Upper lobe of right lung (tissue), 1 donor: Measurements from ENCODE around the gene PAX1. TPM values are rescaled to one million over a fixed set of nuclear protein-coding genes. Genes with fewer than 3 reads are reported as not detected.
A peak's percentile ranks its signal among the peaks of the same experiment; 100 is the strongest.

ENCODE experiments used
- ATAC-seq: fragments of 200-7000 bp; cut with Tn5 transposase; one replicate; pipeline ENCODE4 v1.9.1; 2020; ENCODE audit warnings: mild to moderate bottlenecking, moderate library complexity
- DNase-seq: peaks from one replicate; pipeline ENCODE4 v3.0.0-alpha.2; 2020
- H3K27ac ChIP-seq: fragments of 200-600 bp; one replicate; pipeline ENCODE4 v1.8.0; 2022
- H3K27me3 ChIP-seq: fragments of 200-600 bp; one replicate; pipeline ENCODE4 v1.8.0; 2022; ENCODE audit warnings: mild to moderate bottlenecking
- H3K36me3 ChIP-seq: fragments of 200-600 bp; one replicate; pipeline ENCODE4 v1.8.0; 2022
- H3K4me1 ChIP-seq: fragments of 200-600 bp; one replicate; pipeline ENCODE4 v1.8.0; 2022
- H3K4me3 ChIP-seq: fragments of 200-600 bp; one replicate; pipeline ENCODE4 v1.8.0; 2022; ENCODE audit warnings: mild to moderate bottlenecking
- H3K9me3 ChIP-seq: fragments of 200-600 bp; one replicate; pipeline ENCODE4 v1.8.0; 2022
- intact Hi-C: fragments of 100-400 bp; cut with DNase I; formaldehyde crosslinking; loops from one replicate; pipeline ENCODE4 v1.11.0; 2022
- total RNA-seq: library from RNA; stranded (reverse); fragmentation: NEBNext Ultra II Directional; extraction: Animal tissue kit (Norgen Biotek cat#: 25700); gene quantifications from one replicate; pipeline ENCODE4 v1.2.1, GENCODE V29; 2021
- TF ChIP-seq, protein P1 (sequence below): fragments of 200-600 bp; IDR thresholded peaks from one replicate; pipeline ENCODE4 v1.8.0; 2022; ENCODE audit warnings: antibody characterized with exemption
- donor health status: DM: no; HTN: yes; CAD: no; lungs with severe emphysema.

PAX1 gene
- total RNA-seq, 1 donor from 2014 or later: not detected

DNA sequence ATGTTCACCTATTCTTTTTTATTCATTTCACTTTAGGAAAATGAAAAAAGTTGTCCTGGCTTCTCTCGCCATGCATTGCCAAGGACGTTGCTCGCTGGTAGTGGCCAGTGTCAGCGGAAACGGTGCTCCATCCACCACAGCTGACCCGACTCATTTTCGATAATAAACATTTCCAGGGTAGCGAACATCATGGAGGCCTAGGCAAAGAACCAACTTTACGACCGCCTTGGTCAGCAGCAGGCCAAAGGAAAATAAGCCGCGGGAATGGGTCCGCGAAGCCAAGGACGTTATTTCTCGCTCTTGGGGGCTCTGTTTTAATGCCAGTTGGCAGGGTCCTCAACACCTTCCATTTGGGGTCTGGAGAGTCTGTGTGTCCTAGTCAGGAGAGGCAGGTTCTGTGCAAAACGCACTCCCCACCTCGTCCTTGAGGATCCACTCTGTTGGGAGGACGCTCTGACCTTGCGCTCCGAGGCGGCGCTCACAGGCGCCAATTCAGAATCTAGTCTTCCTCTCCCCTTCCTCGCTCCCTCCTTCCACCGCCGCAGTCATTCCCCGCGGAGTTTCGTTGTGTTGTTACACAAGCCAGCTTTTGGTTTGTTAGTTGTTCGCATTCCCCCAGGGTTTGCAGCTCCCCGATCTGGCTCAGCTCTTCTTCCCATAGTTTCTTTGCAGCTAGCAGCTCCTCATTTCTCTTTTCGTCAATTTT is 4.1 kb upstream of the PAX1 start:
- Histone ChIP-seq H3K9me3 (no peaks in the 10 kb centered on the region), H3K36me3 (no peaks in the 10 kb centered on the region), H3K27ac (no peak overlapping the region), H3K4me3 (no peak overlapping the region), H3K4me1 (no peaks in the 10 kb centered on the region), H3K27me3 (peaks cover 84% of the 10 kb centered on the region)
- intact Hi-C loops: no loop called here
- TF ChIP-seq, protein P1, sequence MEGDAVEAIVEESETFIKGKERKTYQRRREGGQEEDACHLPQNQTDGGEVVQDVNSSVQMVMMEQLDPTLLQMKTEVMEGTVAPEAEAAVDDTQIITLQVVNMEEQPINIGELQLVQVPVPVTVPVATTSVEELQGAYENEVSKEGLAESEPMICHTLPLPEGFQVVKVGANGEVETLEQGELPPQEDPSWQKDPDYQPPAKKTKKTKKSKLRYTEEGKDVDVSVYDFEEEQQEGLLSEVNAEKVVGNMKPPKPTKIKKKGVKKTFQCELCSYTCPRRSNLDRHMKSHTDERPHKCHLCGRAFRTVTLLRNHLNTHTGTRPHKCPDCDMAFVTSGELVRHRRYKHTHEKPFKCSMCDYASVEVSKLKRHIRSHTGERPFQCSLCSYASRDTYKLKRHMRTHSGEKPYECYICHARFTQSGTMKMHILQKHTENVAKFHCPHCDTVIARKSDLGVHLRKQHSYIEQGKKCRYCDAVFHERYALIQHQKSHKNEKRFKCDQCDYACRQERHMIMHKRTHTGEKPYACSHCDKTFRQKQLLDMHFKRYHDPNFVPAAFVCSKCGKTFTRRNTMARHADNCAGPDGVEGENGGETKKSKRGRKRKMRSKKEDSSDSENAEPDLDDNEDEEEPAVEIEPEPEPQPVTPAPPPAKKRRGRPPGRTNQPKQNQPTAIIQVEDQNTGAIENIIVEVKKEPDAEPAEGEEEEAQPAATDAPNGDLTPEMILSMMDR: no peak
- ATAC-seq (no peak), DNase-seq (no peak)

DNA sequence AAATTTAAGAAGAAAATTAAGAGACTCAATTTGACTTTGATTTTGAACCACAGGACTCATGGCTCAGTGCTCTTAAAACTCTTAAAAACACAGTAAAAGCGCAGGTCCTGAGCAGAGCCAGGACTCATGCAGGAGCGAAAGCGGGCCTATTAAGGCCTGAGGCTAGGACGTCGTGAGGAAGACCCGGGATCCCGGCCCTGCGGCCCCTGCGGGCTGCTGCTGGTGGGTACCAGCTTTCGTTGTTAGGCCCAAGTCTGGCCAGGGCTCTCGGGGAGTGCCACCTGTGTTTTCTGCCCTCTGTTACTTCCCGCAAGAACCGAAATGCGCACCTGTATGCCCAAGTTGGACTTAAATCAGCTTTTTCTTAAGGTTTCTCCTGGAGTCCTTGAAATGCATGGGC is 3.4 kb upstream of the PAX1 start:
- TF ChIP-seq, protein P1: no peak
- intact Hi-C loops: no loop called here
- H3K27me3 ChIP-seq: peaks cover 86% of the 10 kb centered on the region
- H3K4me1 ChIP-seq: no peaks in the 10 kb centered on the region
- no peak for ATAC-seq
- H3K36me3 ChIP-seq: no peaks in the 10 kb centered on the region
- no peak overlapping the region for H3K27ac ChIP-seq
- H3K4me3 ChIP-seq: no peak overlapping the region
- H3K9me3 ChIP-seq: no peaks in the 10 kb centered on the region
- no peak for DNase-seq

DNA sequence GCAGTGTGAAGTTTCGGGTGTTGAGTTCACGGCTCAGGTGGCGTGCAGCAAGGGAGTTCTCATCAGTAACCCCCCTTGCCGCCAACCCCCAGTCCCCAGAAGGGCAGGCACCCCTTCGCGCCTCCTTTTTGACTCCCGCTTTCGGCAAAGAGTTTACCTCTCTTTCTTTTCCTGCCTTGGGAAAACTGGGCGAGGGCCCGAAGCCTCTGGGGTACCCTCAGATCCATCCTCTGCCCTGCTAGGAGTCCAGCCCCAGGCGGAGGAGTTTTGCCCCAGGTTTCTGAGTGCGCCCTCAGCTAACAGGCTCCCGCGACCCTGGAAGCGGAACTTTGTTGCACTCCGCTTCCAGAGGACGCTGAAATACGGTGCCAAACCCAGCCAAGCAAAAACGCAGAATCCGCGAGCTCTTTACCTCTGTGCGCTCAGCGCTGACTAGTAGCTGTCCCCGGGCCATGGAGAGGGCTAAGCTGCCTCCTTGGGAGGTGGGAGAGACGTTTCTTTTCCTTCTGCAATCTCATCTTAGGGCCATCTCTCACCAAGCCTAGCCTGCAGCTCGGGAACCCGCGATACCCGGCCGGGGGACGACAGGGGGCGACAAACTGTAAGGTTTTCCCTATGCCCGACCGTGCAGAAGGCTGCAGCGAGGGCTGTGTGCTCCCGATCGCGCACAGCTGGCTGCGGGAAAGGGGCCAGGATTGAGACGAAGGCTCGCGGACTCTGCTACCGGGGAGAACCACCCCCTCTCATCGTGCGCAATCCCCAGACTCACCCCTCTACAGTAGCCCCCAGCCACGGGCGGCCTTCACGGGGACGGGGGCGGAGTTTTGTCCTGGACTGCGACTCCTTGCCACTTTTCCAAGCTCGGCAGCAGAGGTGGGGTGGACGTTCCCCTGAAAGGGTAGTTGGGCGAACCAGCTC is 2.7 kb upstream of the PAX1 start:
- intact Hi-C loops: no loop called here
- ATAC-seq: peak; percentile 72
- peak; percentile 76 for DNase-seq
- TF ChIP-seq, protein P1: peak; percentile 38
- Histone ChIP-seq H3K27ac (no peak overlapping the region), H3K9me3 (no peaks in the 10 kb centered on the region), H3K27me3 (peaks cover 90% of the 10 kb centered on the region), H3K36me3 (no peaks in the 10 kb centered on the region), H3K4me1 (no peaks in the 10 kb centered on the region), H3K4me3 (no peak overlapping the region)

DNA sequence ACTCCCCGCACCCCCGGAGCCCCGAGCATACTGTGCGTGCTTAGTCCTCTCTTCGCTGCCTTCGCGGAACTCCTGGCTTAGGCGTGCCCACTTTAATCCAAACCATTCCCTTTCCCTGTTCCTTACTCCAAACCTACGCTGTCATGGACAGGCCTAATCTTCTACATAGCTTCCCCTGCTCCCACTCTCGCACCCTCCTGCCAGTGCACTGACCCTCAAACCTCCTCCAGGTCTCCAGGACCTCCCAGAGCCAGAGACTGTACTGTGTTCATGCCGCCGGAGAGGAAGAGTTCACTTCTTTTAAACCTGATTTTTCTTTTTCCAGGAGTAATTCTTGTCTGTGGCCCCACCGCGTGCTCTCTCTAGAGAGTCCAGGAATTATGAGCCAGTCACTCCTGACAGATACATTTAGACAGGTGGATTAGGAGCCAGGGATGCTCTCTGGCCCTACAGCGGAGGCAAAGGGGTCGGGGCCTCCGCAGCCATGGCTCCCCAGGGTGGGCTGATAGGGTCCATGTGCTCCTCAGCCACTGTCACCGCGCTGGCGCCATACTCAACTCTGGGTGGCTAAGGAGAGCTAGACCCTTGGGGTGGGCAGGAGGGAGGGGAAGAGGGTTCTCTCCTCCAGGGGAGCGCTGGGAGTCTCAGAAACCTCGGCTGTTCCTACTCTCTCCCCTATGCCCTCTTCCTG is 1.6 kb upstream of the PAX1 start:
- no peak overlapping the region for H3K4me3 ChIP-seq
- peaks cover 93% of the 10 kb centered on the region for H3K27me3 ChIP-seq

More for the DNA sequence above, 1.6 kb upstream of the PAX1 start:
- ATAC-seq (no peak), DNase-seq (no peak)
- TF ChIP-seq, protein P1: no peak
- H3K9me3 ChIP-seq: no peaks in the 10 kb centered on the region
- H3K4me1 ChIP-seq: no peaks in the 10 kb centered on the region
- H3K36me3 ChIP-seq: no peaks in the 10 kb centered on the region
- intact Hi-C loops: no loop called here
- no peak overlapping the region for H3K27ac ChIP-seq
